H1 (cell line): ENCODE data around the gene UBR2. TPM values are rescaled to one million over a fixed set of nuclear protein-coding genes. Genes with fewer than 3 reads are reported as not detected.

Experiments
- ATF3 ChIP-seq: IDR thresholded peaks from 2 replicates; pipeline ENCODE4 v1.6.1; 2011; ENCODE audit warnings: low read depth, mild to moderate bottlenecking, low read length; ENCODE audit not compliant: insufficient read depth
- CREB1 ChIP-seq: IDR thresholded peaks from 2 replicates; pipeline ENCODE4 v1.6.1; 2012; ENCODE audit warnings: inconsistent platforms
- GTF2F1 ChIP-seq: IDR thresholded peaks from 2 replicates; pipeline ENCODE4 v1.6.1; 2012; ENCODE audit warnings: low read depth, low read length, improper control_type of control experiment, borderline replicate concordance
- KDM1A ChIP-seq: fragments of 200-600, 300-600 bp; sonication (generic); IDR thresholded peaks from 2 replicates; pipeline ENCODE4 v1.7.1; 2016; ENCODE audit warnings: mild to moderate bottlenecking, low read length, borderline replicate concordance
- NRF1 ChIP-seq: IDR thresholded peaks from 2 replicates; pipeline ENCODE4 v1.6.1; 2011; ENCODE audit warnings: mild to moderate bottlenecking, low read depth, low read length, improper control_type of control experiment
- SIN3A ChIP-seq, 2 experiments: IDR thresholded peaks in 1 of 2; conservative IDR thresholded peaks in 1 of 2; 2 replicates each; pipeline ENCODE4 v1.6.1; 2011 to 2012; ENCODE audit warnings: low read length in 2 of 2, improper control_type of control experiment in 1 of 2, low read depth in 1 of 2, mild to moderate bottlenecking in 1 of 2
- polyA plus RNA-seq, 7 experiments: library from polyadenylated mRNA; depleted of rRNA in 3 of 7; stranded (reverse) in 5 of 7; unstranded in 2 of 7; fragments of >200 nt in 5 of 7; fragments of 200-250 nt in 2 of 7; gene quantifications; 1 replicate in 5 of 7; 2 replicates in 1 of 7; 4 replicates in 1 of 7; pipeline versions ENCODE4 v1.2.1 to v1.2.3, GENCODE V29; 2011 to 2013; ENCODE audit warnings: missing spikeins in 2 of 7, mixed read lengths in 2 of 7
- total RNA-seq: library from RNA; stranded (reverse); fragmentation: NEBNext Ultra II Directional; extraction: Animal tissue kit (Norgen Biotek cat#: 25700); gene quantifications from 2 replicates; pipeline ENCODE4 v1.2.1, GENCODE V29; 2021

UBR2 gene
- total and polyA plus RNA-seq, 2 of the 8 experiments (the other 6 are each of a cell fraction or from before 2014, with no cell fraction given): 6.5 to 19.5 TPM

GRCh38 chr6:42520786-42521607, 42.8 kb upstream of the UBR2 start (continued):
- TF ChIP-seq SIN3A (conservative IDR thresholded peaks at IDR 0.05 in 1 of 2, IDR thresholded peaks at IDR 0.05 in 1 of 2; ENCODE audit: low read depth in 1 of 2, low read length in 2 of 2) (no peak), NRF1 (no peak), KDM1A (no peak), ATF3 (no peak), GTF2F1 (no peak), CREB1 (no peak)
